Prostate gland (tissue), 2 donors: ENCODE data around the gene FBXO22. TPM values are rescaled to one million over a fixed set of nuclear protein-coding genes. Genes with fewer than 3 reads are reported as not detected.
"Not testable (repeated sequence)": the region's sequence is repeated elsewhere in the genome, so short reads cannot be mapped to it uniquely, and the experiment has no call there.

ENCODE experiments used
- DNase-seq: peaks from one replicate; pipeline ENCODE4 v3.0.0-alpha.2; 2019; ENCODE audit warnings: low spot score
- H3K27ac ChIP-seq, 2 donors: fragments of 200-600 bp; sonication (generic); 2 replicates each; pipeline ENCODE4 v1.5.1; 2017 to 2019
- H3K27me3 ChIP-seq: fragments of 200-600 bp; sonication (generic); replicated peaks from 2 replicates; pipeline ENCODE4 v1.5.1; 2019; ENCODE audit not compliant: insufficient read depth
- H3K36me3 ChIP-seq, 2 donors: fragments of 200-600 bp; sonication (generic); 1 replicate in 1 of 2; 2 replicates in 1 of 2; pipeline versions ENCODE4 v1.5.1 to v1.8.1; 2017 to 2019
- H3K4me1 ChIP-seq: fragments of 200-600 bp; sonication (generic); replicated peaks from 2 replicates; pipeline ENCODE4 v1.5.1; 2019
- H3K4me3 ChIP-seq, 2 donors: fragments of 200-600 bp; sonication (generic); 2 replicates each; pipeline ENCODE4 v1.5.1; 2017 to 2019
- H3K9me3 ChIP-seq: fragments of 200-600 bp; sonication (generic); 2 replicates; pipeline ENCODE4 v1.5.1; 2017
- CTCF ChIP-seq, 4 experiments: fragments of 200-600 bp in 2 of 4; fragments of 450-650 bp in 2 of 4; sonication (generic) in 2 of 4; IDR thresholded peaks; 1 replicate in 3 of 4; 2 replicates in 1 of 4; pipeline ENCODE4 v1.5.1; 2016 to 2019; ENCODE audit warnings: antibody characterized with exemption in 4 of 4, mild to moderate bottlenecking in 2 of 4, moderate library complexity in 2 of 4
- POLR2A ChIP-seq: fragments of 450-650 bp; IDR thresholded peaks from one replicate; pipeline ENCODE4 v1.6.1; 2016; ENCODE audit warnings: antibody characterized with exemption, mild to moderate bottlenecking
- POLR2AphosphoS5 ChIP-seq: sonication (generic); formaldehyde crosslinking; IDR thresholded peaks from one replicate; pipeline ENCODE4 v1.6.1; 2017; ENCODE audit warnings: antibody characterized with exemption
- WGBS: methylation state at CpG from one replicate; pipeline ENCODE4 v1.1.5; 2018; 5-methylcytosine and 5-hydroxymethylcytosine counted together
- intact Hi-C: fragments of 100-400 bp; cut with DNase I; formaldehyde crosslinking; loops from one replicate; pipeline ENCODE4 v1.14.2; 2022
- total RNA-seq, 2 donors: library from RNA; depleted of rRNA; stranded (reverse); fragments of >200 nt; gene quantifications; one replicate each; pipeline ENCODE4 v1.1.0, GENCODE V29; 2016

The FBXO22 gene
- total RNA-seq, 2 donors from 2014 or later: 10.8 to 34.7 TPM

- Histone ChIP-seq H3K27ac (no peak overlapping the region), H3K4me1 (no peaks in the 10 kb centered on the region), H3K9me3 (no peaks in the 10 kb centered on the region), H3K4me3 (no peak overlapping the region), H3K36me3 (peaks cover 0 to 4% of the 10 kb centered on the region in 2 donors), H3K27me3 (no peaks in the 10 kb centered on the region)
- no peak for DNase-seq
- intact Hi-C loops: no loop called here
- TF ChIP-seq POLR2A: no peak
- TF ChIP-seq CTCF (IDR thresholded peaks at IDR 0.05): no peak
- TF ChIP-seq POLR2AphosphoS5: no peak
Observed at GRCh38 chr15:75869446-75869845, 34.2 kb upstream of the FBXO22 start.

- H3K9me3 ChIP-seq, H3K4me3 ChIP-seq, H3K27ac ChIP-seq, DNase-seq, H3K36me3 ChIP-seq, intact Hi-C loops, H3K27me3 ChIP-seq, H3K4me1 ChIP-seq: not testable (repeated sequence)
- WGBS: 96% methylated on average over 1 of the region's 1 CpG
Observed at GRCh38 chr15:75871589-75871988, 32.1 kb upstream of the FBXO22 start.

- no peaks in the 10 kb centered on the region for H3K4me1 ChIP-seq
- no peak for TF ChIP-seq POLR2AphosphoS5
- TF ChIP-seq CTCF (IDR thresholded peaks at IDR 0.05): no peak
- TF ChIP-seq POLR2A: no peak
- DNase-seq: no peak
- intact Hi-C loops: no loop called here
- WGBS: 86% methylated on average over 4 of the region's 4 CpGs
- no peaks in the 10 kb centered on the region for H3K9me3 ChIP-seq
- H3K27me3 ChIP-seq: no peaks in the 10 kb centered on the region
- H3K36me3 ChIP-seq: peaks cover 0 to 4% of the 10 kb centered on the region in 2 donors
- no peak overlapping the region for H3K4me3 ChIP-seq
- H3K27ac ChIP-seq: no peak overlapping the region
Observed at GRCh38 chr15:75872403-75872990, 31.2 kb upstream of the FBXO22 start.

GRCh38 chr15:75884041-75884440 is 19.6 kb upstream of the FBXO22 start:
- Histone ChIP-seq H3K9me3 (no peaks in the 10 kb centered on the region), H3K4me3 (no peak overlapping the region), H3K36me3 (no peaks in the 10 kb centered on the region), H3K27me3 (no peaks in the 10 kb centered on the region), H3K4me1 (no peaks in the 10 kb centered on the region), H3K27ac (no peak overlapping the region)
- 71% methylated on average over 1 of the region's 1 CpG for WGBS
- no peak for TF ChIP-seq CTCF (IDR thresholded peaks at IDR 0.05)
- TF ChIP-seq POLR2A: no peak
- no peak for TF ChIP-seq POLR2AphosphoS5
- intact Hi-C loops: no loop called here
- DNase-seq: no peak

GRCh38 chr15:75887178-75887577 is 16.5 kb upstream of the FBXO22 start:
- DNase-seq: no peak
- no peaks in the 10 kb centered on the region for H3K36me3 ChIP-seq
- intact Hi-C loops: no loop called here
- H3K4me1 ChIP-seq: no peaks in the 10 kb centered on the region
- WGBS: 89% methylated on average over 1 of the region's 1 CpG
- no peaks in the 10 kb centered on the region for H3K27me3 ChIP-seq
- no peaks in the 10 kb centered on the region for H3K9me3 ChIP-seq
- no peak overlapping the region for H3K4me3 ChIP-seq
- H3K27ac ChIP-seq: no peak overlapping the region
- TF ChIP-seq CTCF (IDR thresholded peaks at IDR 0.05) (no peak), POLR2AphosphoS5 (no peak), POLR2A (no peak)
